Left cardiac atrium (tissue), 4 donors: ENCODE measurements around the gene NISCH. TPM values are rescaled to one million over a fixed set of nuclear protein-coding genes. Genes with fewer than 3 reads are reported as not detected.
A peak's percentile ranks its signal among the peaks of the same experiment; 100 is the strongest.

Experiments used
- ATAC-seq, 2 donors: fragments of 200-7000 bp; cut with Tn5 transposase; one replicate each; pipeline ENCODE4 v1.9.1; 2020; ENCODE audit warnings: mild to moderate bottlenecking in 2 of 2, moderate library complexity in 2 of 2
- DNase-seq: peaks from one replicate; pipeline ENCODE4 v3.0.0-alpha.2; 2020
- intact Hi-C, 2 donors: fragments of 100-400 bp; cut with DNase I; formaldehyde crosslinking; loops; one replicate each; pipeline versions ENCODE4 v1.14.1 to v1.15.1; 2022 to 2023
- total RNA-seq, 2 donors: library from RNA; stranded (reverse); fragmentation: NEBNext Ultra II Directional; extraction: Animal tissue kit (Norgen Biotek cat#: 25700); gene quantifications; one replicate each; pipeline ENCODE4 v1.2.1, GENCODE V29; 2021
- donor health status: DM: no; HTN: yes; CAD: no.
- donor health status: DM: no; HTN: yes; CAD: no; lungs with severe emphysema.
- donor health status: DM: yes; HTN: yes; CAD: no.
- donor health status: Dilated cardiomyopathy.

The NISCH gene
- total RNA-seq, 2 donors from 2014 or later: 45.9 to 49.0 TPM

DNA sequence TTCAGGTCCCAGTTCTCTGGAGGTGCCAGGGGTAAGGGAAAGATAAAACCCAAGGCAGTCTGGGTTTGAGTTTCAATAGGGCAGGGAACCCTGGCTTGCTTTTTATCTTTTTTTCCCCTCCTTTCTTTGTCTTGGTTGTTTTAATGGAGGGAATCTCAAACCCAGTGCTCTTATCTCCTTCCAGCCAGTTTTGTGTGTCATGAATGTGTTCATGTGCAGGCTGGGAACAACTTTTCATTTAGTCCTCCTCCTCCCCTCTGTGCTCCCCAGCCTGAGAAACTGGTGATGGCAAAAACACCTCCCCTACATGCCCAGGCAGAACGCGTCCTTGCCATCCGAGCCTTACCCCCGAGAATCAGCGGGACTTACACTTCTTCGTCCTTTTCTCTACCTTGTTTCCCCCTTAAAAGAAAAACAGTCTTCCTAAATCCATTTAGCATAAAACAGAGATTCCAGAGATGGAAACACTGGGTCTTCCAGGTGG, 21.4 kb upstream of the NISCH start:
- intact Hi-C loops: no loop called here
- ATAC-seq: no peak
- DNase-seq: no peak

DNA sequence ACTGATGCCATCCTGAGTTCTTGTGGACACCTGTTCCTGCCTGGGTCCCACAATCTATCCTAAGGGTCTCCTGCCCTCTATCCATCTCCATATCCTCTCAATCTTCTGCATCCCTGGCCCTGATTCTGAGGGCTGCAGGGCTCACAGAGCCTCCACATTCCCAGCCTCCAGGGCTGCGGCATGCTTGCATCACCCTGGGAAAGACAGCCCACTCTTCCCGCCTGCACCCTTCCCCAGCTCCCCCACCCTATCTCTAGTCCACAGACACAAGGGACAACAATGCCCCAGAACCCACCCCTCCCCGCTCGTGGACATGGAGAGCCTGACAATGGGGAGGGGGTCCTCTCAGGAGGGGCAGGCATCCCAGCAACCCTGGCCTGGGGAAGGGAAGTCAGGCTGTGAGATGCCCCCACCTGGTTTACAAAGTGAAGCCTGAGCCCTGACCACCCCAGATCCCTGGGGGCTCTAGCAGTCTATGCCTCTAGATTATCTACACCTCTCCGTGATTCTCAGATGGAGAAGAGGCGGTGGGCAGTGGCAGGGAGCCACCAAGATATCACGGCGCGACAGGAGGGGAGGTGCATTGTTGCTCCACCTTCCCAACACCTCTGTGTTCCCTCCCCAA, 20.8 kb upstream of the NISCH start:
- intact Hi-C loops: no loop called here
- no peak for DNase-seq
- no peak for ATAC-seq

DNA sequence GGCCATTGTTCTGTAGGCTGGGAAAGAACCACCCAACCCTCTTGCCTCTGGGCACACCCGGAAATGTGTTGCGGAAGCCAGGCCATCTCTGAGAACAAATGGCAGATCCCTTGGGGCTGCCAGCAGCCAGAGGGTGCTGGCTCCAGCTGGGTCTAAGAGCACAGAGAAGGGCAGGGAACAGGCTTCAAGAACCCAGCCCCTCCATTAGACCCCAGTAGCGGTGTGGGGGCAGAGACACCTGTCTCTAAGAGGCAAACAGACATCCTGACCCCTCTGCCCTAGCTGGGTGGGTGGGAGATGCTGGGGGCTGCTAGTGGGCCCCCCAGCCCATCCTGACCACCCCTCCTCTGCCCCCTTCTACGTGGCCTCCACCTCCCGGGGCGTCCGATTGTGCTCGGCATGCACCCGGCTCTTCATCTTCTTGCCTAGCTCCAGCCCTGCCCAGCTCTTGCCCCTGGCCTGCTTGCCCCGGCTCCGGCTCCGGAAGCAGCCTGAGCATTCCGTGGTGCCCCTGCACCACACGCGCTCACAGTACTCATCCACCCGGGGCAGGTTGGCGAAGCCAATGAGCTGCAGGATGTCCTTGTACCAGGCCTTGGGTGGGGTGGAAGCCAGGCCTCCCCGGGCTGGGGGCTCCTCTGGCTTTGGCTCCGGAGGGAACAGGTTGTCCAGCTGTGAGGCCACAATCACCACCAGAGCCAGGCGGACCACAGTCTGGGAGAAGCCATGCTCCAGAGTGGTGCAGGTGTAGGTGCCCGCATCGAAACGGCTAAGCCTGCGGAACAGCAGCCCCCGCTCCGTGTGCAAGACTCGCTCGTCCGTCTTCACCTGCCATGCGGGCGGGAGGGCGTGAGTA, 19.9 kb upstream of the NISCH start:
- DNase-seq: no peak
- ATAC-seq: peak in 1 of 2 donors; percentile 24
- intact Hi-C loops: no loop called here

DNA sequence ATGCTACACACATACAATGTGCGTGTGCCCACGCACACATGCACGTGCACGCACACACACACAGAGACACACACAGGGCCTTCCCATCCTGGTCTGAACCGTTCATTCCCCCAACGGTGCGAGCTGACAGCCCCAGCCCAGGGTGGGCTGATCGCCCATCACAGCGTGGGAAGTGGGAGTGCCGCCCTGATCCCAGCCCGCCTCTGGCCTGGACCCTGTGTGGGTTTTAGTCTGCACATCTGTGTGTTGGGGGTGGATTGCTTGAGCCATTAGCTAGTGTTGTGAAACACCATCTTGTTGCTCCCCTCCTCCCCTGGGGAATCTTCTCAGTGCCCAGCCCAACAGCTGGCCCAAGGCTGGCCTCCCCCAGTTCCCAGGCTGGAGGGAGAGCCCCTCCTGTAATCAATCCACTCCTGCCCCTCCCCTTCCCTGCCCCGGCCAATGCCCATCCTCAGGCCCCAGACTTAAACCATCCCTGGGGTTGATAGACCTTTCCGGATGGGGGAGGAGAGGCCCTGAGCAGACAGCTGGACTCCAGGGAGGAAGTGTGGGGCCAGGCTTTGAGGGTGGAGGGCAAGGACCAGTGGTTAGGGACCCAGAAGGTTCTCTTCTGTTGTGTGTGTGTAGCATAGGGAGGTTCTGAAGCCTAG, 18.8 kb upstream of the NISCH start:
- DNase-seq (peak; percentile 53), ATAC-seq (peak; percentile 22 to 48)
- intact Hi-C loops: no loop called here

DNA sequence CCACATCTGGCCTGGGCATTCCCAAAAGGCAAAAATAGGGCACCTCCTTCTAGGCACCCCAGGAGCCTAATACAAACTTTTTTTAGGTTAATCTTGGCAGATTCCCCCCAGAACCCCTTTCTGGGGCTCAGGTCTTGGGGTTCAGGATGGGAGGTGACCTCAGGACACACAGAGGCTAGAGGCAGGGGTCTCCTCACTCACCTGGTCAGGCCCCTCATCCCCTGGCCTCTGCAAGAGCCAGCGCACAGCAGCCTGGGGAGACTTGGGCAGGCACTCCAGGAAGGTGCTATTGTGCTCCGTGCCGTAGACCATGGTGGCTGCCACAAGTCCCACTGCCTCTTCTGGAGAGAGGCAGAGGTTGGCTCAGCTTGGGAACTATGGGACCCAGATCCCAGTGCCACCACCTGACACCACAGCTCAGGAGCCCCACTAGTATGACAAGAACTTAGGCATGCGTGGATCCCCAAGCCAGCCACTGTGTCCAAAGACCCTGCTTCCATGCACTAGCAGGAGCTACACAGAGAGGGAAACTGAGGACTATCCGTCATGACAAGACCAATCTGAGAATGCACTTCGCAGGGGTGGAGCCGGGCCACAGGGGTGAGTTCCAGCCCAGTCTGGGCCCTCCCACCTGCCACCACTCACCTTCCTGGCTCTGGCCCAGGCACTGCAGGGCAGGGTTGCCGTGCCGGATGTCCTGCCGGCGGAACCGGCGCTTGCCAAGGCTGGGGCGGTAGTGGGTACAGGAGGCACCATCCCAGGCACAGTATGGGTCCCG, 17.9 kb upstream of the NISCH start:
- intact Hi-C loops: no loop called here
- ATAC-seq (no peak), DNase-seq (no peak)

DNA sequence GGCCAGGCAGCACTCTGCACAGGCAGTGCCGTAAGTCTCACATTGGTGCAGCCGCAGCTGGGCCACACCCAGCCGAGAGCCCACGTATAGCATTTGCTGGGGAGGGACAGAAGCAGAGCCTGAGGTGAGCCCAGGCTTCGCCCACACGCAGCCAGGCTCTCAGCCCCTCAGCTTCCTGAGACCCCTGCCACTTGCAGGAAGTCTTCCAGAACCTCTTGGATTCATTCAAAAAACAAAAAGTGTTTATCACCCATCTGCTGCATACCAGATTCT, 17.4 kb upstream of the NISCH start:
- intact Hi-C loops: no loop called here
- no peak for DNase-seq
- ATAC-seq: no peak

DNA sequence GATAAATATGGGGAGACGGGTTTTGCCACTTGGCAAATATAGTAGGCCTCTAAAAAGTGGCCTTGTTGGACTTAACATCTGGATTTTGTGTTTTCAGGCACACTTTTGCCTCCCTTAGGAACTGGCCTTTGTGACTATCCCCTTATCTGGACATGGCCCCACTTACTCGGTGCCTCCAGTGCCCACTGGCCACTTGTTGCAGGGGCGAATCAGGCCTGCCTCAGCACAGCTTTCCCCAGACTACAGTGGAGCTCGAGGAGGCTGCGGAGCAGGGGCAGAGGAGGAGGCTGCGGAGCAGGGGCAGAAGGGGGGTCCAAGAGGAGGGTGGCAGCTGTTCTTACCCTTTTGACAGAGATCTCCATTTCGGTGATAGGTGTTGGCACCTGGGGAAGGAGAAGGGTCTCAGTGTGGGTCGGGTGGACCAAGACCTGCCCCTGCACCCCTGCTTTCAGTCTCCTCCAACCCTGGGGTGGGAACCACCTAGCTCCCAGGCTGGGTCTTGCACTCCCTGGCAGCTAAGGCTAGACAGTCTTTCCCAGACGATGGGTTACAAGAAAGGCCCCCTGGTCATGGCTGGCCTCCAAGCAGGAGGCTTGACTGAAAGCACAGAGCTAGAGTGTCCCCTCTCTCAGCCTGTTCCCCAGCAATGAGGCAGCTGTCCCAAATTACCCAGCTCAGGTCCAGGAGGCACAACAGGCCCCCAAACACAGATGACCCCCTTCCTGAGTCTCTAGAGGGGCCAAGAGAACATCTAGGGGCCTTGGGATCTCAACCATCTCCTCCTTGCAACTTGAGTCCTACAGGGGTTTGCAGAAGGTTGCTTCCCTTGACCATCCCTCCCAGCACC, 16.6 kb upstream of the NISCH start:
- ATAC-seq: no peak
- intact Hi-C loops: no loop called here
- DNase-seq: no peak

DNA sequence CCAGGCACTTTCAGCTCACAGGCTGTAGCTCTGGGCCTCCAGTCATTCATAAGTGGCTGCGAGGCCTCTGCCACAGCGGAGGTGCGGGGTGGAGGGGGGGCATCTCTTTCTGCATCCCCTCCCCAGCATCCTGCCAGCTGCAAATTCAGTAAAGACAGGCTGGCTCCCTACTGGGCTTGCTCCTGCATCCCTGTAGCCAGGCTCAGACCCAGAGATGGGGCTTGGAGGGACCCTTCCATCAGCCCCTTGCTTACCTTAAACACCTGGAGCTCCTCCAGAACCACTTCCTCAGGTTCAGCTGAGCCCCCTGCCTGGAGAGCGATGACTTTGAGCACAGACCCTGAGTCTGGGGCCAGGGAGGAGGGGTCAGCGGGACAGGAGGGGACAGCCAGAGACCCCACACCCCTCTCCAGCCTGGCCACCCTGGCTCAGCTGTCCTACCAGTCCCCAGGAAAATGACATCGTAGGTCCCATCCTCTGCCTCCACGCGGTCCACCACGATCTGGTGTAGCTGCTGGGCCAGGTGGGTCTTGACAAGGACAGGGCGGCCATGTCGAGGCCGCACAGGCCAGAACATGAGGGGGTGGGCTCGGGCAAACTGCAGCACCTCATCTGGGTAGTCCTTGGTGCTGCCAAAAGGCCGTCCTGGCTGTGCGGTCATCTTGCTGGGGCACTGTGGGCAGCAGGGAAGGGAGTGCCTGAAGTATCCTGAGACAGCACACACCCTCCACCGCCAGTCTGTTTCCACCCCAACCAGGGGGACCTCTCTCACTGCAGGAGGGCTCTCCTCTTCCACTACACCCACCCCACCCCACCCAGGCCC, 15.8 kb upstream of the NISCH start:
- DNase-seq (no peak), ATAC-seq (no peak)
- intact Hi-C loops: no loop called here

DNA sequence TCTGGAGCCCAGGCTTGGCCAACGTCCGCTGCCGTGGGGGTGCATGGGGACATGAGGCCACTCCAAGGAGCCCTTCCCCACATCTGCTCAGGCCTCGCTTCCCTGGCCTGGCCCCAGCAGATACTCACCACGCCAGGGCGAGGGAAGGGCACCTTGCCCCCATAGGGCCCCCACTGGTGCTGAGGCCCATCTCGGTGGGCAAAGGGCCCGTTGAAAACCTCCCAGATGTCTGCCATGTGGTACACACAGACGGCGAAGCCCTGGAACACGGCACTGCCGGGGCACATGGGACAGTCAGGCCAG, 15.2 kb upstream of the NISCH start:
- DNase-seq (no peak), ATAC-seq (no peak)
- intact Hi-C loops: no loop called here

DNA sequence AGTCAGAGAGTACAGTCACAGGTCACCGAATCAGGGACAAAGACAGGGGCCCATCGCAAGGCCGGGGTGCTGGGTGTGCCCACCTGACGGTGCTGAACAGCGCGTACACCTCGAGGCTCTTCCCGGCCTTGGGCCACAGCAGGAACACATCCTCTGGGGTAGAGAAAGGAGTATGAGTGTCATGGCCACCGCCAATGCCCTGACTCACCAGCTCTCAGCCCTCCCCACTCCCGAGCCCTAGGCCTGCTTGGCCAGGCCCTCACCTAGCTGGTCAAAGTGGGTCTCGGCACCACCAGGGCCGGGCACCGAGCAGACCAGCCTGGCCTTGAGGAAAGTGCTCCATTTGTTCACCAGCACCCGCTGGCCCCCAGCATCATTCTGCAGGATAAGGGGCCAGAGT, 14.7 kb upstream of the NISCH start:
- ATAC-seq (no peak), DNase-seq (no peak)
- intact Hi-C loops: no loop called here

DNA sequence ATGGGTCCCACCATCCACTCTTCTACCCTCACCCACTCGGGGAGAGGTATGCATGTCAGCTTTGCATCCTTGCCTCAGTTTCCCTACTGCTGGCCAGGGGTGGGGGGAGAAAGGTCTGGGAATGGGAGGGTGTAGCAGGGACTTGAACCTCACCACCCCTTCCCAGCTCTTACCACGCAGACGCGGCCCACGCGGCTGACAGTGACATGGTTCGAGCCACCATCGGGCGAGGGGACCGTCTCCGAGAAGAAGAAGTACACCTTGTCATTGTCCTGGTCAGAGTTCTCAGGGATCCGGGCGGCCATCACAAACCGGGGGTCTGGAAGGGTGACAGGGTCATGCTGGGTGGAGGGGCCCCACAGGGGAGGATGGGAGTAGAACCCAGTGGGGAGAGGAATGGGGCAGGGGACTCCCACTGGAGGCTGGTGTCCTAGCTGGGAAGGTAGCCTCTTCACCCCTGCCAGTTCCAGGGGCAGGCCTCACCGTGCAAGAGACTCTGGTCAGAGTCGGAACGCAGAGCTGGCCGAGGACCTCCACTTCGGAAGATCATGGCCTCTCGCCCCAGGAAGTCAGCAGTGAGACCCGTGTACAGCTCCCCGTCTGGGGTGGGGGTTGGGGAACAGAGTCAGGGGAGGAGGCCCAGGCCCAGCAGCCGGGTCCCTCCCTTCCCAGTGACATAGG, 14.2 kb upstream of the NISCH start:
- intact Hi-C loops: no loop called here
- no peak for DNase-seq
- no peak for ATAC-seq

DNA sequence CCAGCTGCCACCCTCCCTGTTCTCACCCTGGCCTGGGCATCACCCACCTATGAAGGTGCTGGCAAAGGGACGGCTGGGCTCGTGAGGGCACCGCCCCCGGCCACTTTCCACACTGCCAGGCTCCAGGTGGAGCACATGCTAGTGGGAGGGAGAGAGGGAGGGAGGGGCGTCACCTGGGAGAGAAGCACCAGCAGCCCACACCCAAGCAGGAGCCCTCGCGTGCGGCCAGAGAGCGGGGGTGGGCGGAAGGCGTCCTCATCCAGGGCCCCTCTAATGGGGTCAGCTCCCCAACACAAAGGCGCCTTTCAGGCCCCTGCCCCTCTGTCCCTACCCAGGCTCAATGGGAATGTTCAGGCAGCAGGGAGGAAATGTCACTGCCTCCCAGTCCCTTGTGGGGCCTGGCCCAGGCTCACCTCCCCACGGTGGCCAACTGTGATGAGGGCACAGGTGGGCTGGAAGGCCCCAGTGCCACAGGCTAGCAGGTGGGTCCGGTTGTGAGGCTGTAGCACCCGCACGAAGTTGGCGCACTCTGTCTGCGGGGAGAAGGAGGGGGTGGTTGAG, 13.6 kb upstream of the NISCH start:
- ATAC-seq (no peak), DNase-seq (no peak)
- intact Hi-C loops: no loop called here

DNA sequence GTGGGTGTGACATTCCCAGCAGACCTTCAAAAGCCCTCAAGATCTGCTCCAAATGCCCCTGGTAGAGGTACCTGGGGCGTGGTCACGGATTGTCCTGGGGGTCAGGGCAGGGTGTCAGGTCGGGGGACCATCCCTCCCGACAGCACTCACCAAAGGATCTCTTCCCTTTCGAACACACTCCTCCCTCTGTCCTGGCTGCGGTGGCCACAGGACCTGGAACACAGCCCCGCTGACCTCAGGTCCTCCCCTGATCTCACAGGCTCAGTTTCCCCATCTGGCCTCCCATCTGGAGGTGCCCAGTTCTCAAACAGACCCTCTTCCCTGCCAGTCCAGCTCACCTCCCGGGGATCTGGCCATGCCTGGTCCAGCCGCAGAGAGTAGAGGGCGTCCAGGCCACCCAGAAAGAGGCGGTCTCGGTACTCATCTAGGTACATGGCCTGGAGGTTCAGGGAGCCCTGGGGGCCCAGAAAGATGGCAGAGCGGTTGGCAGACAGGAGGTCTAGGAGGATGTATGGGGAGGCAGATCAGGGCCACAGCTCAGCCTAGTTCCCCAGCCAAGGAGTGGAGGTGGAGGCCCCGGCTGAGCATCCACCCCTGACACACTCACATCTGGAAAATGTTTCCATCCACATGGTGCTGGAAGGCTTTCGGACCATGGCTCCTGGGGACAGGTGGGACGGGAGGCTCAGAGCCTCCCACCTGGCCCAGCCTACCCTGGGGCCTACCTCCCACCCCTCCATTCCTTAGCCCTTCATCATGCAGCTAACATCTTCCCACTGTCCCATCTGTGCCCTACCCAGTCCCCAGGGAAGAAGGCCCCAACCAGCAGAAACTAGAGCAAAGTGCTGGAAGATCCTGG, 12.8 kb upstream of the NISCH start:
- ATAC-seq (no peak), DNase-seq (no peak)
- intact Hi-C loops: no loop called here

DNA sequence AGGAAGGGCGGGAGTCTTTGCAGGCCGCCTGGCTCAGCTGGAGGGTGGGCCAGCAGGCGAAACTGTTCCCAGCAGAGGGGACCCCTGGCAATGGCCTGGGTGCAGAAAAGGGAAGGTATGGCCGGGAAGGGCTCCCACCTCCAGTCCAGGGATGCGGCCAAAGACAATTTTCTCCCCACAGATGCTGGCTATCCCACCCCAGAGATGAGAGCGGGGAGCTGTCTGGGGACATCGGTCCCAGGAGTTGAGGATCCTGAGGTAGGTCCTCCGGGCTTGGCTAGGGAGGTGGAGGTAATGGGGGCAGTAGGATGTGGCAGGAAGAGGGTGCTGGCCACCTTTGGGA, 12.2 kb upstream of the NISCH start:
- ATAC-seq (no peak), DNase-seq (no peak)
- intact Hi-C loops: no loop called here

DNA sequence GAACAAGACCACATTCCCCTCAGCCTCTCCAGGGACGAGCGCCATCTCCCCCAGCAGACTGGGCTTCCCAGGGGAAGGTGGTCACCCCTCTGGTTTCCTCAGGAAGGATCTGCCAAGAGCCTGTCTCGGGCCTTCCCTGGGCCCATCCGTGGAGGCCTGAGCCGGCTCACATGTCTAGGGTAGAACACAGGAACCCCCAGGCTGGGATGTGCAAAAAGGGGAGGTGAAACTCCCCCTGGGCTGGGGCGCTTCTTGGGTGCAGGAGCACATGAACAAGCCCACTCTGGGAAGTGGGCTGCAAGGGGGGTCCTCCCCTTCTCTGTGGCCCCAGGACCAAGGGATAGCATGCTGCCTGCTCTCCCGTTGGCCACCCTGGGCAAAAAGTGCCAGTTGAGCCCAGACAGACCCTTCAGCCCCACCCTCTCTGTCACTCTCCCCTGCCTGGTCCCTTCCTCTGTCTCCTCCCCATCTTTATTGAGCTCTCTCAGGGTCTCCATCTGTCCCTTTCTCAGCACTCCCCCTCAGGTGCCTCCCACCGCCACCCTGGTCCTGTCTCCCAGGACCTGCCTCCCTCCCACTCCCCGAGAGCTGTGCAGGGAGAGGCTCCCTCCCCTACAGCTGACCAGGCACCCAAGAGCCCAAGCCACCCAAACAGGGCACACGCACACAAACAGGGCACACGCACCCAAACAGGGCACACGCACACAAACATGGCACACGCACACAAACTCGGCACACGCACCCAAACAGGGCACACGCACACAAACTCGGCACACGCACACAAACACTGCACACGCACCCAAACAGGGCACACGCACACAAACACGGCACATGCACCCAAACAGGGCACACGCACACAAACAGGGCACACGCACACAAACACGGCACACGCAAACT, 11.4 kb upstream of the NISCH start:
- intact Hi-C loops: no loop called here
- ATAC-seq: no peak
- DNase-seq: no peak
